Activated CD4-positive, alpha-beta T cell treated with anti-CD3 and anti-CD28 coated beads, Interleukin-2, Interleukin-4, amounts not matched to agents 100 ng/mL and 50 ng/mL, durations not matched to agents 16 hours and 8 hours (primary cell): ENCODE data around the gene INPP5F.
"Not testable (repeated sequence)": the region's sequence is repeated elsewhere in the genome, so short reads cannot be mapped to it uniquely, and the experiment has no call there.

ENCODE experiments used
- DNase-seq: peaks from one replicate; pipeline ENCODE4 v3.0.0-alpha.2; 2020; ENCODE audit warnings: low spot score

The INPP5F gene

GRCh38 chr10:119747940-119748339, 22.1 kb downstream of the INPP5F start:
- no peak for DNase-seq

- DNase-seq = no peak
Measured at GRCh38 chr10:119748871-119749270, 23.0 kb downstream of the INPP5F start.

GRCh38 chr10:119749455-119749854, 23.6 kb downstream of the INPP5F start:
- DNase-seq = no peak

GRCh38 chr10:119750391-119751230, 24.8 kb downstream of the INPP5F start:
- DNase-seq = peak; percentile 70

- DNase-seq = no peak
Measured at GRCh38 chr10:119753309-119753708, 27.5 kb downstream of the INPP5F start.

GRCh38 chr10:119754085-119754484, 28.2 kb downstream of the INPP5F start:
- no peak for DNase-seq

GRCh38 chr10:119754936-119755335, 29.1 kb downstream of the INPP5F start:
- DNase-seq = no peak

GRCh38 chr10:119755446-119755845, 29.6 kb downstream of the INPP5F start:
- DNase-seq = no peak

GRCh38 chr10:119758448-119759195, 32.8 kb downstream of the INPP5F start:
- DNase-seq = no peak

- DNase-seq = no peak
Measured at GRCh38 chr10:119759832-119760231, 34.0 kb downstream of the INPP5F start.

GRCh38 chr10:119761106-119761505, 35.3 kb downstream of the INPP5F start:
- no peak for DNase-seq

- DNase-seq = no peak
Measured at GRCh38 chr10:119762035-119762434, 36.2 kb downstream of the INPP5F start.

GRCh38 chr10:119762805-119763798, 37.3 kb downstream of the INPP5F start:
- DNase-seq = peak; percentile 35

GRCh38 chr10:119768455-119769094, 42.7 kb downstream of the INPP5F start:
- no peak for DNase-seq

GRCh38 chr10:119769886-119770285, 44.0 kb downstream of the INPP5F start:
- no peak for DNase-seq

GRCh38 chr10:119770928-119771327, 45.1 kb downstream of the INPP5F start:
- no peak for DNase-seq

GRCh38 chr10:119772334-119772733, 46.5 kb downstream of the INPP5F start:
- DNase-seq = no peak

- DNase-seq = not testable (repeated sequence)
Measured at GRCh38 chr10:119773041-119773440, 47.2 kb downstream of the INPP5F start.

- DNase-seq = no peak
Measured at GRCh38 chr10:119775529-119775928, 49.7 kb downstream of the INPP5F start.

- DNase-seq = no peak
Measured at GRCh38 chr10:119776536-119776935, 50.7 kb downstream of the INPP5F start.

- no peak for DNase-seq
Measured at GRCh38 chr10:119777686-119778085, 51.8 kb downstream of the INPP5F start.
